Neural cell (in vitro differentiated cells): ENCODE measurements around the gene HIPK2. TPM values are rescaled to one million over a fixed set of nuclear protein-coding genes. Genes with fewer than 3 reads are reported as not detected.

Source experiments
- H2AFZ ChIP-seq: fragments of 200-600, 300-800 bp; sonication (generic), shearing (Covaris generic); 2 replicates; pipeline ENCODE4 v1.6.0; 2014; ENCODE audit warnings: low read depth, mild to moderate bottlenecking, antibody characterized with exemption, low read length, moderate library complexity
- H3F3A ChIP-seq: fragments of 200-600 bp; shearing (Covaris generic); 2 replicates; pipeline ENCODE4 v1.6.1; 2016; ENCODE audit warnings: mild to moderate bottlenecking, moderate library complexity, mixed read lengths, antibody characterized with exemption, low read length; ENCODE audit not compliant: insufficient read depth, poor library complexity, severe bottlenecking
- H3K27ac ChIP-seq: fragments of 200-600, 300-800 bp; sonication (generic), shearing (Covaris generic); 2 replicates; pipeline ENCODE4 v1.5.1; 2014; ENCODE audit warnings: mild to moderate bottlenecking, low read length, moderate library complexity
- H3K27me3 ChIP-seq: fragments of 300-800, 200-600 bp; sonication (generic), shearing (Covaris generic); 2 replicates; pipeline ENCODE4 v1.6.0; 2014; ENCODE audit warnings: mild to moderate bottlenecking, low read depth, low read length, moderate library complexity; ENCODE audit not compliant: insufficient read depth
- H3K36me3 ChIP-seq: fragments of 300-800, 200-600 bp; sonication (generic), shearing (Covaris generic); 2 replicates; pipeline ENCODE4 v1.5.1; 2014; ENCODE audit warnings: mild to moderate bottlenecking, antibody characterized with exemption, low read length, moderate library complexity; ENCODE audit not compliant: insufficient read depth
- H3K4me2 ChIP-seq: fragments of 300-800, 200-600 bp; sonication (generic), shearing (Covaris generic); 2 replicates; pipeline ENCODE4 v1.6.0; 2014; ENCODE audit warnings: mild to moderate bottlenecking, low read length
- H3K4me3 ChIP-seq: fragments of 300-800, 200-600 bp; sonication (generic), shearing (Covaris generic); 2 replicates; pipeline ENCODE4 v1.5.1; 2014; ENCODE audit warnings: mild to moderate bottlenecking, low read length, moderate library complexity
- H3K79me2 ChIP-seq: fragments of 200-600 bp; shearing (Covaris generic); replicated peaks from 2 replicates; pipeline ENCODE4 v1.6.0; 2014; ENCODE audit warnings: mild to moderate bottlenecking, low read length, moderate library complexity; ENCODE audit not compliant: insufficient read depth
- H3K9ac ChIP-seq: fragments of 300-800, 200-600 bp; sonication (generic), shearing (Covaris generic); 2 replicates; pipeline ENCODE4 v1.6.1; 2016; ENCODE audit warnings: mild to moderate bottlenecking, low read length, mixed read lengths
- H3K9me2 ChIP-seq: fragments of 200-600 bp; shearing (Covaris generic); 2 replicates; pipeline ENCODE4 v1.6.1; 2016; ENCODE audit warnings: mild to moderate bottlenecking, low read length, mixed read lengths; ENCODE audit not compliant: insufficient read depth
- H3K9me3 ChIP-seq: fragments of 200-600, 300-800 bp; sonication (generic), shearing (Covaris generic); 2 replicates; pipeline ENCODE4 v1.6.1; 2016; ENCODE audit warnings: mild to moderate bottlenecking, mixed run types, low read length, moderate library complexity, mixed read lengths
- H4K20me1 ChIP-seq: fragments of 200-600 bp; shearing (Covaris generic); 2 replicates; pipeline ENCODE4 v1.6.1; 2016; ENCODE audit warnings: mild to moderate bottlenecking, mixed run types; ENCODE audit not compliant: insufficient read depth
- EP300 ChIP-seq: fragments of 450-650 bp; conservative IDR thresholded peaks from 2 replicates; pipeline ENCODE4 v1.6.1; 2014; ENCODE audit warnings: antibody characterized with exemption, mild to moderate bottlenecking, moderate library complexity; ENCODE audit not compliant: poor library complexity, severe bottlenecking
- EZH2 ChIP-seq: fragments of 200-600, 300-800 bp; shearing (Covaris generic), sonication (generic); IDR thresholded peaks from 2 replicates; pipeline ENCODE4 v1.6.1; 2014; ENCODE audit warnings: antibody characterized with exemption, low read length, borderline replicate concordance, mild to moderate bottlenecking; ENCODE audit not compliant: insufficient read depth, poor library complexity, severe bottlenecking
- MXI1 ChIP-seq: fragments of 450-650 bp; conservative IDR thresholded peaks from 2 replicates; pipeline ENCODE4 v1.6.1; 2014; ENCODE audit warnings: antibody characterized with exemption, mild to moderate bottlenecking; ENCODE audit not compliant: poor library complexity, severe bottlenecking
- RAD21 ChIP-seq: fragments of 450-650 bp; conservative IDR thresholded peaks from 2 replicates; pipeline ENCODE4 v1.6.1; 2014; ENCODE audit warnings: antibody characterized with exemption, mild to moderate bottlenecking, moderate library complexity
- SMC3 ChIP-seq: fragments of 450-650 bp; conservative IDR thresholded peaks from 2 replicates; pipeline ENCODE4 v1.6.1; 2014; ENCODE audit warnings: antibody characterized with exemption, mild to moderate bottlenecking, moderate library complexity; ENCODE audit not compliant: poor library complexity
- TAF1 ChIP-seq: IDR thresholded peaks from 2 replicates; pipeline ENCODE4 v1.6.1; 2012; ENCODE audit warnings: low read depth
- polyA plus RNA-seq: library from polyadenylated mRNA; depleted of rRNA; stranded (reverse); fragments of >200 nt; gene quantifications from 2 replicates; pipeline ENCODE4 v1.2.3, GENCODE V29; 2014
- TF ChIP-seq, protein P1 (sequence below): fragments of 450-650 bp; IDR thresholded peaks from 2 replicates; pipeline ENCODE4 v1.5.1; 2014; ENCODE audit warnings: antibody characterized with exemption, mild to moderate bottlenecking, moderate library complexity; ENCODE audit not compliant: poor library complexity, severe bottlenecking
- TF ChIP-seq, protein P2 (sequence below): IDR thresholded peaks from 2 replicates; pipeline ENCODE4 v1.6.1; 2012; ENCODE audit warnings: borderline replicate concordance

Gene HIPK2
- polyA plus RNA-seq, 1 donor from 2014 or later: 8.5 TPM

- Histone ChIP-seq H3K79me2 (peaks cover 10% of the 10 kb centered on the region), H2AFZ (no peak overlapping the region), H3K4me3 (no peak overlapping the region), H3K9me3 (no peaks in the 10 kb centered on the region), H3K27me3 (no peaks in the 10 kb centered on the region), H3F3A (no peaks in the 10 kb centered on the region), H4K20me1 (no peaks in the 10 kb centered on the region), H3K4me2 (no peak overlapping the region), H3K9me2 (no peaks in the 10 kb centered on the region), H3K36me3 (peaks cover 21% of the 10 kb centered on the region), H3K9ac (no peak overlapping the region), H3K27ac (no peak overlapping the region)
- TF ChIP-seq EP300 (no peak), EZH2 (no peak), TAF1 (no peak), RAD21 (no peak)
- TF ChIP-seq, protein P1, sequence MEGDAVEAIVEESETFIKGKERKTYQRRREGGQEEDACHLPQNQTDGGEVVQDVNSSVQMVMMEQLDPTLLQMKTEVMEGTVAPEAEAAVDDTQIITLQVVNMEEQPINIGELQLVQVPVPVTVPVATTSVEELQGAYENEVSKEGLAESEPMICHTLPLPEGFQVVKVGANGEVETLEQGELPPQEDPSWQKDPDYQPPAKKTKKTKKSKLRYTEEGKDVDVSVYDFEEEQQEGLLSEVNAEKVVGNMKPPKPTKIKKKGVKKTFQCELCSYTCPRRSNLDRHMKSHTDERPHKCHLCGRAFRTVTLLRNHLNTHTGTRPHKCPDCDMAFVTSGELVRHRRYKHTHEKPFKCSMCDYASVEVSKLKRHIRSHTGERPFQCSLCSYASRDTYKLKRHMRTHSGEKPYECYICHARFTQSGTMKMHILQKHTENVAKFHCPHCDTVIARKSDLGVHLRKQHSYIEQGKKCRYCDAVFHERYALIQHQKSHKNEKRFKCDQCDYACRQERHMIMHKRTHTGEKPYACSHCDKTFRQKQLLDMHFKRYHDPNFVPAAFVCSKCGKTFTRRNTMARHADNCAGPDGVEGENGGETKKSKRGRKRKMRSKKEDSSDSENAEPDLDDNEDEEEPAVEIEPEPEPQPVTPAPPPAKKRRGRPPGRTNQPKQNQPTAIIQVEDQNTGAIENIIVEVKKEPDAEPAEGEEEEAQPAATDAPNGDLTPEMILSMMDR: no peak
- TF ChIP-seq, protein P2, sequence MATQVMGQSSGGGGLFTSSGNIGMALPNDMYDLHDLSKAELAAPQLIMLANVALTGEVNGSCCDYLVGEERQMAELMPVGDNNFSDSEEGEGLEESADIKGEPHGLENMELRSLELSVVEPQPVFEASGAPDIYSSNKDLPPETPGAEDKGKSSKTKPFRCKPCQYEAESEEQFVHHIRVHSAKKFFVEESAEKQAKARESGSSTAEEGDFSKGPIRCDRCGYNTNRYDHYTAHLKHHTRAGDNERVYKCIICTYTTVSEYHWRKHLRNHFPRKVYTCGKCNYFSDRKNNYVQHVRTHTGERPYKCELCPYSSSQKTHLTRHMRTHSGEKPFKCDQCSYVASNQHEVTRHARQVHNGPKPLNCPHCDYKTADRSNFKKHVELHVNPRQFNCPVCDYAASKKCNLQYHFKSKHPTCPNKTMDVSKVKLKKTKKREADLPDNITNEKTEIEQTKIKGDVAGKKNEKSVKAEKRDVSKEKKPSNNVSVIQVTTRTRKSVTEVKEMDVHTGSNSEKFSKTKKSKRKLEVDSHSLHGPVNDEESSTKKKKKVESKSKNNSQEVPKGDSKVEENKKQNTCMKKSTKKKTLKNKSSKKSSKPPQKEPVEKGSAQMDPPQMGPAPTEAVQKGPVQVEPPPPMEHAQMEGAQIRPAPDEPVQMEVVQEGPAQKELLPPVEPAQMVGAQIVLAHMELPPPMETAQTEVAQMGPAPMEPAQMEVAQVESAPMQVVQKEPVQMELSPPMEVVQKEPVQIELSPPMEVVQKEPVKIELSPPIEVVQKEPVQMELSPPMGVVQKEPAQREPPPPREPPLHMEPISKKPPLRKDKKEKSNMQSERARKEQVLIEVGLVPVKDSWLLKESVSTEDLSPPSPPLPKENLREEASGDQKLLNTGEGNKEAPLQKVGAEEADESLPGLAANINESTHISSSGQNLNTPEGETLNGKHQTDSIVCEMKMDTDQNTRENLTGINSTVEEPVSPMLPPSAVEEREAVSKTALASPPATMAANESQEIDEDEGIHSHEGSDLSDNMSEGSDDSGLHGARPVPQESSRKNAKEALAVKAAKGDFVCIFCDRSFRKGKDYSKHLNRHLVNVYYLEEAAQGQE: no peak
Measured at GRCh38 chr7:139711991-139712743, 65.6 kb downstream of the HIPK2 start.

GRCh38 chr7:139710036-139710435, 67.8 kb downstream of the HIPK2 start:
- Histone ChIP-seq H3K9me3 (no peaks in the 10 kb centered on the region), H2AFZ (no peak overlapping the region), H3K9ac (no peak overlapping the region), H4K20me1 (no peaks in the 10 kb centered on the region), H3F3A (no peaks in the 10 kb centered on the region), H3K27me3 (no peaks in the 10 kb centered on the region), H3K4me3 (no peak overlapping the region), H3K36me3 (peaks cover 7% of the 10 kb centered on the region), H3K4me2 (no peak overlapping the region), H3K9me2 (no peaks in the 10 kb centered on the region), H3K79me2 (peaks cover 7% of the 10 kb centered on the region), H3K27ac (no peak overlapping the region)
- TF ChIP-seq TAF1 (no peak), RAD21 (no peak)

- H2AFZ ChIP-seq: no peak overlapping the region
- H3K36me3 ChIP-seq: peaks cover 1% of the 10 kb centered on the region
- no peak overlapping the region for H3K9ac ChIP-seq
- no peaks in the 10 kb centered on the region for H3K9me2 ChIP-seq
- no peaks in the 10 kb centered on the region for H3K27me3 ChIP-seq
- TF ChIP-seq RAD21: no peak
- no peak for TF ChIP-seq MXI1
- no peak for TF ChIP-seq EP300
- TF ChIP-seq, protein P1: no peak
- no peak for TF ChIP-seq SMC3
- TF ChIP-seq EZH2: no peak
- TF ChIP-seq, protein P2: no peak
- H3K79me2 ChIP-seq: peaks cover 7% of the 10 kb centered on the region
- no peaks in the 10 kb centered on the region for H3F3A ChIP-seq
- no peaks in the 10 kb centered on the region for H3K9me3 ChIP-seq
- no peak overlapping the region for H3K4me2 ChIP-seq
- no peak overlapping the region for H3K4me3 ChIP-seq
- no peak overlapping the region for H3K27ac ChIP-seq
- no peaks in the 10 kb centered on the region for H4K20me1 ChIP-seq
Measured at GRCh38 chr7:139709485-139709884, 68.3 kb downstream of the HIPK2 start.
